Endothelial cell of umbilical vein (primary cell): ENCODE data around the gene PRR16. TPM values are rescaled to one million over a fixed set of nuclear protein-coding genes. Genes with fewer than 3 reads are reported as not detected.

Experiments
- BruUV-seq: library from RNA; stranded (reverse); fragments of 400-500 nt; replicated peaks from 2 replicates; lab custom pipeline; 2021; lab: Mats Ljungman, UMichigan
- CTCF ChIA-PET: fragments of 300-600, 350-600 bp; sonication (Branson Sonifier 250); formaldehyde crosslinking; loops from one replicate; lab custom pipeline; 2021; ENCODE audit warnings: antibody characterized with exemption, inconsistent platforms; lab: Charles Lee
- POLR2A ChIA-PET: fragments of 300-600, 350-600 bp; sonication (Branson Sonifier 250); formaldehyde crosslinking; loops from one replicate; lab custom pipeline; 2021; ENCODE audit warnings: antibody characterized with exemption, inconsistent platforms; lab: Charles Lee
- DNase-seq: peaks from one replicate; pipeline ENCODE4 v3.0.0-alpha.2; 2011; ENCODE audit warnings: low read depth, low spot score
- FAIRE-seq: peaks from 2 replicates; lab custom pipeline; 2011; peaks lifted over from hg19 to GRCh38; lab: Jason Lieb, UNC
- H2AFZ ChIP-seq: 2 replicates; pipeline ENCODE4 v1.6.0; 2012; ENCODE audit warnings: low read depth, low read length, control low read depth, inconsistent platforms
- H3K27ac ChIP-seq: 2 replicates; pipeline ENCODE4 v1.5.1; 2011; ENCODE audit warnings: low read depth, mild to moderate bottlenecking, control low read depth, low read length, moderate library complexity; ENCODE audit not compliant: insufficient read depth
- H3K27me3 ChIP-seq, 2 experiments: 2 replicates each; pipeline versions ENCODE4 v1.6.0 to v1.6.1; 2011; ENCODE audit warnings: low read length in 2 of 2, mixed read lengths in 1 of 2; ENCODE audit not compliant: control insufficient read depth in 2 of 2, insufficient read depth in 2 of 2
- H3K36me3 ChIP-seq, 2 experiments: 2 replicates in 1 of 2; 3 replicates in 1 of 2; pipeline ENCODE4 v1.5.1; 2011; ENCODE audit warnings: low read length in 2 of 2, mild to moderate bottlenecking in 1 of 2, moderate library complexity in 1 of 2; ENCODE audit not compliant: control insufficient read depth in 2 of 2, insufficient read depth in 2 of 2; ENCODE audit errors: extremely low read depth in 1 of 2
- H3K4me1 ChIP-seq: 3 replicates; pipeline ENCODE4 v1.5.1; 2011; ENCODE audit warnings: mild to moderate bottlenecking, low read length; ENCODE audit not compliant: control insufficient read depth, insufficient read depth; ENCODE audit errors: extremely low read depth
- H3K4me2 ChIP-seq: 2 replicates; pipeline ENCODE4 v1.6.1; 2011; ENCODE audit warnings: low read length, control low read depth, mixed read lengths; ENCODE audit not compliant: insufficient read depth
- H3K4me3 ChIP-seq, 3 experiments: fragments of 200-600 bp in 1 of 3; sonication (generic), shearing (Covaris generic) in 1 of 3; replicated peaks in 1 of 3; 2 replicates each; pipeline ENCODE4 v1.5.1; 2011 to 2016; ENCODE audit warnings: control low read depth in 3 of 3, low read length in 3 of 3, mild to moderate bottlenecking in 2 of 3, inconsistent platforms in 1 of 3, low read depth in 1 of 3, moderate library complexity in 1 of 3; ENCODE audit not compliant: insufficient read depth in 1 of 3
- H3K79me2 ChIP-seq: 2 replicates; pipeline ENCODE4 v1.6.0; 2012; ENCODE audit warnings: low read length, inconsistent platforms; ENCODE audit not compliant: control insufficient read depth, insufficient read depth
- H3K9ac ChIP-seq: replicated peaks from 2 replicates; pipeline ENCODE3; 2011; ENCODE audit warnings: low read length, control low read depth; ENCODE audit not compliant: insufficient read depth; ENCODE audit errors: extremely low read depth
- H3K9me1 ChIP-seq: replicated peaks from 3 replicates; pipeline ENCODE4 v1.6.0; 2011; ENCODE audit warnings: mild to moderate bottlenecking, low read length; ENCODE audit not compliant: control insufficient read depth, insufficient read depth; ENCODE audit errors: extremely low read depth
- H3K9me3 ChIP-seq: replicated peaks from 2 replicates; pipeline ENCODE4 v1.5.1; 2012; ENCODE audit warnings: low read length, inconsistent platforms; ENCODE audit not compliant: control insufficient read depth, insufficient read depth
- H4K20me1 ChIP-seq: replicated peaks from 2 replicates; pipeline ENCODE3; 2011; ENCODE audit warnings: mild to moderate bottlenecking, low read length; ENCODE audit not compliant: control insufficient read depth, insufficient read depth; ENCODE audit errors: extremely low read depth
- CTCF ChIP-seq, 2 donors: IDR thresholded peaks; 1 replicate in 1 of 2; 2 replicates in 1 of 2; pipeline ENCODE4 v1.5.1; 2011; ENCODE audit warnings: low read length in 2 of 2, mild to moderate bottlenecking in 2 of 2, moderate library complexity in 2 of 2, control low read depth in 1 of 2, inconsistent platforms in 1 of 2, low read depth in 1 of 2; ENCODE audit not compliant: insufficient read depth in 1 of 2; ENCODE audit errors: extremely low read depth in 1 of 2
- EZH2 ChIP-seq: IDR thresholded peaks from 2 replicates; pipeline ENCODE4 v1.6.1; 2012; ENCODE audit warnings: borderline replicate concordance, low read depth, mild to moderate bottlenecking, moderate library complexity, low read length, inconsistent platforms; ENCODE audit not compliant: severe bottlenecking
- FOS ChIP-seq: IDR thresholded peaks from 2 replicates; pipeline ENCODE4 v1.6.1; 2011; ENCODE audit warnings: mild to moderate bottlenecking, low read length, moderate library complexity, borderline replicate concordance; ENCODE audit not compliant: insufficient read depth
- GATA2 ChIP-seq: IDR thresholded peaks from 2 replicates; pipeline ENCODE4 v1.7.0; 2011; ENCODE audit warnings: low read depth, mild to moderate bottlenecking, moderate library complexity, mixed read lengths, low read length; ENCODE audit not compliant: insufficient read length, insufficient read depth
- JUN ChIP-seq: IDR thresholded peaks from 2 replicates; pipeline ENCODE4 v1.6.1; 2011; ENCODE audit warnings: borderline replicate concordance, low read depth; ENCODE audit not compliant: insufficient read length, insufficient read depth
- MAX ChIP-seq: IDR thresholded peaks from 2 replicates; pipeline ENCODE4 v1.6.1; 2011; ENCODE audit not compliant: insufficient read depth, insufficient read length
- MYC ChIP-seq: IDR thresholded peaks from one replicate; pipeline ENCODE4 v1.6.1; 2011; ENCODE audit warnings: mild to moderate bottlenecking, low read depth, low read length
- POLR2A ChIP-seq: IDR thresholded peaks from 2 replicates; pipeline ENCODE4 v1.6.1; 2012; ENCODE audit warnings: low read depth, mild to moderate bottlenecking, control low read depth, low read length
- POLR2AphosphoS5 ChIP-seq: IDR thresholded peaks from 2 replicates; pipeline ENCODE4 v1.6.1; 2012; ENCODE audit warnings: low read depth, mild to moderate bottlenecking, control low read depth, low read length, moderate library complexity; ENCODE audit not compliant: insufficient read depth
- dilution Hi-C: fragments of 300-500 bp; cut with MboI; formaldehyde crosslinking; loops from one replicate; pipeline ENCODE4 v1.15.0; 2019; ENCODE audit warnings: low sequenced_read_pairs; ENCODE audit not compliant: extremely low pct_ligation_motif_present
- intact Hi-C: fragments of 100-400 bp; cut with micrococcal nuclease; formaldehyde crosslinking; loops from one replicate; pipeline ENCODE4 v1.10.0; 2022
- polyA plus RNA-seq, 4 experiments: library from polyadenylated mRNA; depleted of rRNA in 3 of 4; stranded (reverse) in 3 of 4; unstranded in 1 of 4; fragments of >200 nt; gene quantifications; 2 replicates each; pipeline versions ENCODE4 v1.2.1 to v1.2.3, GENCODE V29; 2011 to 2012; ENCODE audit warnings: missing spikeins in 1 of 4
- total RNA-seq: library from RNA; stranded (reverse); gene quantifications from 2 replicates; pipeline ENCODE4 v1.2.3, GENCODE V29; 2021

PRR16 gene
- total and polyA plus RNA-seq, 2 donors (not counting 3 experiments of a cell fraction or from before 2014, with no cell fraction given), result 0.91 to 1.2 TPM

- FAIRE-seq (no peak), DNase-seq (no peak)
- Histone ChIP-seq H3K9ac (no peak overlapping the region), H3K79me2 (no peaks in the 10 kb centered on the region), H3K27me3 (no peaks in the 10 kb centered on the region), H3K9me3 (no peaks in the 10 kb centered on the region), H2AFZ (no peak overlapping the region), H4K20me1 (no peaks in the 10 kb centered on the region), H3K4me1 (no peaks in the 10 kb centered on the region), H3K4me3 (no peak overlapping the region), H3K9me1 (no peaks in the 10 kb centered on the region), H3K27ac (no peak overlapping the region), H3K4me2 (no peak overlapping the region), H3K36me3 (no peaks in the 10 kb centered on the region)
- BruUV-seq, result no TSS peak
- intact Hi-C loops (no loop called here), dilution Hi-C loops (no loop called here)
- TF ChIP-seq CTCF (IDR thresholded peaks at IDR 0.05; ENCODE audit: extremely low read depth in 1 of 2, insufficient read depth in 1 of 2, low read depth in 1 of 2, low read length in 2 of 2) (no peak), POLR2A (no peak), MAX (no peak)
- POLR2A ChIA-PET, result no interaction called here
- CTCF ChIA-PET, result no interaction called here
These were observed 112.5 kb downstream of the PRR16 start for GRCh38 chr5:120576588-120576987.

- no peak overlapping the region for H2AFZ ChIP-seq
- H3K4me2 ChIP-seq, result no peak overlapping the region
- no peaks in the 10 kb centered on the region for H3K9me1 ChIP-seq
- FAIRE-seq (no peak), DNase-seq (no peak)
- CTCF ChIA-PET, result no interaction called here
- no peaks in the 10 kb centered on the region for H3K4me1 ChIP-seq
- H3K27ac ChIP-seq, result no peak overlapping the region
- dilution Hi-C loops, result no loop called here
- H3K36me3 ChIP-seq, result no peaks in the 10 kb centered on the region
- no TSS peak for BruUV-seq
- H4K20me1 ChIP-seq, result no peaks in the 10 kb centered on the region
- intact Hi-C loops, result no loop called here
- H3K79me2 ChIP-seq, result no peaks in the 10 kb centered on the region
- no peak overlapping the region for H3K4me3 ChIP-seq
- H3K27me3 ChIP-seq, result no peaks in the 10 kb centered on the region
- no peaks in the 10 kb centered on the region for H3K9me3 ChIP-seq
- no peak overlapping the region for H3K9ac ChIP-seq
- TF ChIP-seq POLR2AphosphoS5, result no peak
- no peak for TF ChIP-seq FOS
- no peak for TF ChIP-seq CTCF (IDR thresholded peaks at IDR 0.05; ENCODE audit: extremely low read depth in 1 of 2, insufficient read depth in 1 of 2, low read depth in 1 of 2, low read length in 2 of 2)
- no peak for TF ChIP-seq GATA2
- TF ChIP-seq POLR2A, result no peak
- TF ChIP-seq MAX, result no peak
- no peak for TF ChIP-seq EZH2
- no peak for TF ChIP-seq JUN
- no peak for TF ChIP-seq MYC
- POLR2A ChIA-PET, result no interaction called here
These were observed 118.5 kb downstream of the PRR16 start for GRCh38 chr5:120582635-120583034.
